ENCODE measurements around the gene PDE6H.
A peak's percentile ranks its signal among the peaks of the same experiment; 100 is the strongest.

The PDE6H gene

GRCh38 chr12:14972816-14973215 lies at the start of gene PDE6H:
PDE6H (plus strand) TSS chr12:14973042; CDS start chr12:14978013, 4,971 bp downstream.
- no peak for ATAC-seq
- TF ChIP-seq ZFP3 (CRISPR knock-in tag; IDR thresholded peaks at IDR 0.05) (no peak), RARB (CRISPR knock-in tag; IDR thresholded peaks at IDR 0.05) (no peak), ZNF70 (CRISPR knock-in tag; IDR thresholded peaks at IDR 0.05) (no peak)

- ATAC-seq = no peak
- TF ChIP-seq TSHZ2 (CRISPR knock-in tag; IDR thresholded peaks at IDR 0.05) (no peak), OSR1 (CRISPR knock-in tag; IDR thresholded peaks at IDR 0.05) (no peak), ZNF8 (CRISPR knock-in tag; IDR thresholded peaks at IDR 0.05) (no peak), RARB (CRISPR knock-in tag; IDR thresholded peaks at IDR 0.05) (no peak), CSRNP3 (CRISPR knock-in tag; IDR thresholded peaks at IDR 0.05) (no peak), ZFP3 (CRISPR knock-in tag; IDR thresholded peaks at IDR 0.05) (no peak), ZNF70 (CRISPR knock-in tag; IDR thresholded peaks at IDR 0.05) (no peak), ARNTL (CRISPR knock-in tag; IDR thresholded peaks at IDR 0.05; ENCODE audit: borderline replicate concordance, low read depth) (no peak), TCF4 (CRISPR knock-in tag; IDR thresholded peaks at IDR 0.05; ENCODE audit: borderline replicate concordance) (no peak), SNAI2 (CRISPR knock-in tag; IDR thresholded peaks at IDR 0.05) (no peak), CSDC2 (CRISPR knock-in tag; IDR thresholded peaks at IDR 0.05) (no peak), ZFP30 (CRISPR knock-in tag; IDR thresholded peaks at IDR 0.05) (no peak)
These were observed 48.9 kb upstream of the PDE6H start for GRCh38 chr12:14923944-14924343.

GRCh38 chr12:14924541-14924940 lies 48.3 kb upstream of the PDE6H start:
- TF ChIP-seq CSDC2 (CRISPR knock-in tag; IDR thresholded peaks at IDR 0.05) (peak; percentile 29; the same call in 1 of the 2 replicates), ZFP3 (CRISPR knock-in tag; IDR thresholded peaks at IDR 0.05) (no peak)
- ATAC-seq = no peak

- ATAC-seq = no peak
- TF ChIP-seq RARB (CRISPR knock-in tag; IDR thresholded peaks at IDR 0.05) (no peak), ZFP3 (CRISPR knock-in tag; IDR thresholded peaks at IDR 0.05) (no peak), ZNF70 (CRISPR knock-in tag; IDR thresholded peaks at IDR 0.05) (no peak), ISL1 (CRISPR knock-in tag; IDR thresholded peaks at IDR 0.05) (no peak), ESRRG (CRISPR knock-in tag; IDR thresholded peaks at IDR 0.05) (no peak), CREB5 (CRISPR knock-in tag; IDR thresholded peaks at IDR 0.05; ENCODE audit: low read depth) (no peak), TOX (CRISPR knock-in tag; IDR thresholded peaks at IDR 0.05; ENCODE audit: borderline replicate concordance) (no peak), ZNF8 (CRISPR knock-in tag; IDR thresholded peaks at IDR 0.05) (no peak), ZFP30 (CRISPR knock-in tag; IDR thresholded peaks at IDR 0.05) (no peak), GLIS3 (CRISPR knock-in tag; IDR thresholded peaks at IDR 0.05) (no peak), TSHZ2 (CRISPR knock-in tag; IDR thresholded peaks at IDR 0.05) (no peak), POU6F1 (CRISPR knock-in tag; IDR thresholded peaks at IDR 0.05; ENCODE audit: borderline replicate concordance, low read depth) (no peak), CSRNP3 (CRISPR knock-in tag; IDR thresholded peaks at IDR 0.05) (no peak), OSR1 (CRISPR knock-in tag; IDR thresholded peaks at IDR 0.05) (no peak)
These were observed 45.6 kb upstream of the PDE6H start for GRCh38 chr12:14927267-14927666.
